H1 (cell line): ENCODE data around the gene KLHL24. TPM values are rescaled to one million over a fixed set of nuclear protein-coding genes. Genes with fewer than 3 reads are reported as not detected.

Experiments
- CTCF ChIA-PET: fragments of 300-600 bp; sonication (Branson Sonifier 250); formaldehyde crosslinking; loops from one replicate; lab custom pipeline; 2021; ENCODE audit not compliant: partially characterized antibody; lab: Charles Lee
- POLR2A ChIA-PET: fragments of 300-600 bp; sonication (Branson Sonifier 250); formaldehyde crosslinking; loops from one replicate; lab custom pipeline; 2021; ENCODE audit warnings: inconsistent platforms; ENCODE audit not compliant: partially characterized antibody; lab: Charles Lee
- DNase-seq, 2 experiments: peaks; one replicate each; pipeline versions ENCODE4 v3.0.0 to v3.0.0-alpha.2; 2010 to 2022; ENCODE audit warnings: low spot score in 2 of 2, low read depth in 1 of 2, mixed read lengths in 1 of 2
- FAIRE-seq: peaks from 2 replicates; lab custom pipeline; 2011; peaks lifted over from hg19 to GRCh38; lab: Jason Lieb, UNC
- H2AFZ ChIP-seq: 2 replicates; pipeline ENCODE4 v1.8.1; 2012; ENCODE audit warnings: low read length, inconsistent platforms
- H2AK5ac ChIP-seq: 2 replicates; pipeline ENCODE4 v1.6.1; 2013; ENCODE audit warnings: low read depth, low read length
- H2BK120ac ChIP-seq: replicated peaks from 2 replicates; pipeline ENCODE3; 2013; ENCODE audit warnings: low read depth, low read length, inconsistent platforms
- H2BK12ac ChIP-seq: 2 replicates; pipeline ENCODE4 v1.6.1; 2013; ENCODE audit warnings: low read depth, low read length
- H2BK15ac ChIP-seq: 2 replicates; pipeline ENCODE4 v1.6.1; 2013; ENCODE audit warnings: low read length
- H2BK20ac ChIP-seq: 2 replicates; pipeline ENCODE4 v1.6.1; 2013; ENCODE audit warnings: low read length
- H2BK5ac ChIP-seq: 2 replicates; pipeline ENCODE4 v1.6.1; 2013; ENCODE audit warnings: low read depth, low read length
- H3K14ac ChIP-seq: 2 replicates; pipeline ENCODE4 v1.6.1; 2013; ENCODE audit warnings: inconsistent platforms; ENCODE audit not compliant: insufficient read length
- H3K18ac ChIP-seq: 2 replicates; pipeline ENCODE4 v1.6.1; 2013; ENCODE audit warnings: low read length; ENCODE audit errors: extremely low read depth
- H3K23ac ChIP-seq: 2 replicates; pipeline ENCODE4 v1.6.1; 2013; ENCODE audit warnings: inconsistent platforms; ENCODE audit not compliant: insufficient read length
- H3K23me2 ChIP-seq: 2 replicates; pipeline ENCODE4 v1.6.1; 2013; ENCODE audit warnings: low read depth, low read length
- H3K27ac ChIP-seq: 2 replicates; pipeline ENCODE4 v1.6.1; 2011; ENCODE audit warnings: low read depth, low read length, inconsistent platforms
- H3K27me3 ChIP-seq, 4 experiments: replicated peaks in 1 of 4; 1 replicate in 1 of 4; 2 replicates in 3 of 4; pipeline versions ENCODE4 v1.6.1 to v1.8.1; 2011 to 2013; ENCODE audit warnings: low read length in 3 of 4, mild to moderate bottlenecking in 3 of 4, inconsistent platforms in 2 of 4, mixed read lengths in 2 of 4, moderate library complexity in 1 of 4; ENCODE audit not compliant: control insufficient read depth in 3 of 4, insufficient read depth in 3 of 4; ENCODE audit errors: extremely low read depth in 1 of 4
- H3K36me3 ChIP-seq, 4 experiments: 2 replicates each; pipeline versions ENCODE4 v1.6.1 to v1.8.1; 2011 to 2013; ENCODE audit warnings: mild to moderate bottlenecking in 4 of 4, low read length in 3 of 4, moderate library complexity in 2 of 4, control low read depth in 1 of 4, inconsistent platforms in 1 of 4; ENCODE audit not compliant: insufficient read depth in 4 of 4, control insufficient read depth in 2 of 4
- H3K4ac ChIP-seq: replicated peaks from 2 replicates; pipeline ENCODE3; 2013; ENCODE audit warnings: low read length, low read depth, mixed read lengths, inconsistent platforms; ENCODE audit not compliant: insufficient read length
- H3K4me1 ChIP-seq, 4 experiments: replicated peaks in 1 of 4; 1 replicate in 1 of 4; 2 replicates in 3 of 4; pipeline versions ENCODE4 v1.6.1 to v1.8.1; 2011 to 2013; ENCODE audit warnings: low read length in 3 of 4, inconsistent platforms in 2 of 4, mixed read lengths in 1 of 4; ENCODE audit not compliant: insufficient read depth in 4 of 4, control insufficient read depth in 3 of 4
- H3K4me2 ChIP-seq, 2 experiments: 2 replicates each; pipeline versions ENCODE4 v1.6.1 to v1.8.1; 2011 to 2013; ENCODE audit warnings: low read depth in 2 of 2, low read length in 2 of 2, control low read depth in 1 of 2, inconsistent platforms in 1 of 2, mild to moderate bottlenecking in 1 of 2; ENCODE audit not compliant: insufficient read depth in 1 of 2
- H3K4me3 ChIP-seq, 4 experiments: fragments of 200-600, 300-600 bp in 1 of 4; sonication (generic), shearing (Covaris generic), sonication (Bioruptor Twin) in 1 of 4; 2 replicates each; pipeline versions ENCODE4 v1.5.1 to v1.8.1; 2011 to 2016; ENCODE audit warnings: low read length in 4 of 4, low read depth in 3 of 4, control low read depth in 2 of 4, inconsistent platforms in 2 of 4, mild to moderate bottlenecking in 2 of 4, mixed read lengths in 1 of 4, moderate library complexity in 1 of 4; ENCODE audit not compliant: insufficient read depth in 2 of 4; ENCODE audit errors: extremely low read depth in 1 of 4
- H3K56ac ChIP-seq: replicated peaks from 2 replicates; pipeline ENCODE3; 2013; ENCODE audit warnings: low read depth, mild to moderate bottlenecking, mixed read lengths, low read length, inconsistent platforms; ENCODE audit not compliant: insufficient read length
- H3K79me1 ChIP-seq: 2 replicates; pipeline ENCODE4 v1.6.1; 2013; ENCODE audit warnings: low read depth, low read length, control low read depth
- H3K79me2 ChIP-seq, 2 experiments: 2 replicates each; pipeline versions ENCODE4 v1.6.1 to v1.8.1; 2012 to 2013; ENCODE audit warnings: low read length in 2 of 2, mild to moderate bottlenecking in 2 of 2, inconsistent platforms in 1 of 2; ENCODE audit not compliant: insufficient read depth in 2 of 2, control insufficient read depth in 1 of 2
- H3K9ac ChIP-seq, 4 experiments: replicated peaks in 1 of 4; 1 replicate in 1 of 4; 2 replicates in 3 of 4; pipeline versions ENCODE4 v1.6.1 to v1.8.1; 2011 to 2013; ENCODE audit warnings: low read depth in 3 of 4, low read length in 3 of 4, control low read depth in 2 of 4, mild to moderate bottlenecking in 2 of 4, moderate library complexity in 2 of 4, inconsistent platforms in 1 of 4; ENCODE audit errors: extremely low read depth in 1 of 4
- H3K9me3 ChIP-seq, 2 experiments: 2 replicates each; pipeline versions ENCODE4 v1.6.1 to v1.8.1; 2012 to 2013; ENCODE audit warnings: mild to moderate bottlenecking in 2 of 2, moderate library complexity in 2 of 2, control low read depth in 1 of 2, inconsistent platforms in 1 of 2, low read depth in 1 of 2, low read length in 1 of 2, mixed read lengths in 1 of 2; ENCODE audit not compliant: insufficient read depth in 2 of 2
- H4K20me1 ChIP-seq, 2 experiments: replicated peaks in 1 of 2; 2 replicates each; pipeline versions ENCODE3 to v1.8.1; 2011 to 2013; ENCODE audit warnings: inconsistent platforms in 2 of 2, low read length in 2 of 2, mild to moderate bottlenecking in 1 of 2; ENCODE audit not compliant: insufficient read depth in 2 of 2, control insufficient read depth in 1 of 2
- H4K5ac ChIP-seq: 2 replicates; pipeline ENCODE4 v1.6.1; 2013; ENCODE audit warnings: low read length, low read depth, mixed read lengths, inconsistent platforms; ENCODE audit not compliant: insufficient read length
- H4K8ac ChIP-seq: 2 replicates; pipeline ENCODE4 v1.8.0; 2013; ENCODE audit warnings: mild to moderate bottlenecking, moderate library complexity, low read length, inconsistent platforms; ENCODE audit not compliant: insufficient read depth; ENCODE audit errors: extremely low read depth
- H4K91ac ChIP-seq: replicated peaks from 2 replicates; pipeline ENCODE3; 2013; ENCODE audit warnings: low read length, mixed read lengths, inconsistent platforms; ENCODE audit not compliant: insufficient read length
- ASH2L ChIP-seq: fragments of 200-600, 300-600 bp; sonication (generic); IDR thresholded peaks from one replicate; pipeline ENCODE4 v1.7.1; 2017; ENCODE audit warnings: low read length
- EGR1 ChIP-seq: IDR thresholded peaks from 2 replicates; pipeline ENCODE4 v1.6.1; 2011; ENCODE audit warnings: low read depth, low read length, borderline replicate concordance
- FOSL1 ChIP-seq: IDR thresholded peaks from 2 replicates; pipeline ENCODE4 v1.6.1; 2011; ENCODE audit warnings: mild to moderate bottlenecking, low read depth, low read length, moderate library complexity; ENCODE audit not compliant: insufficient read depth
- HDAC6 ChIP-seq: IDR thresholded peaks from one replicate; pipeline ENCODE4 v1.7.1; 2012; ENCODE audit warnings: low read depth, mild to moderate bottlenecking, inconsistent platforms, low read length, moderate library complexity
- KDM5A ChIP-seq: fragments of 200-600 bp; IDR thresholded peaks from 2 replicates; pipeline ENCODE4 v1.7.1; 2012; ENCODE audit warnings: mild to moderate bottlenecking, low read length, inconsistent platforms, mixed read lengths
- RXRA ChIP-seq: IDR thresholded peaks from 2 replicates; pipeline ENCODE4 v1.6.1; 2011; ENCODE audit warnings: low read depth, mild to moderate bottlenecking, low read length, moderate library complexity; ENCODE audit not compliant: insufficient read depth
- SAP30 ChIP-seq: fragments of 300-600 bp; sonication (generic); IDR thresholded peaks from 2 replicates; pipeline ENCODE4 v1.7.1; 2012; ENCODE audit warnings: low read length, moderate library complexity, mild to moderate bottlenecking, inconsistent platforms; ENCODE audit not compliant: insufficient read depth, insufficient replicate concordance
- SP1 ChIP-seq: IDR thresholded peaks from 2 replicates; pipeline ENCODE4 v1.6.1; 2011; ENCODE audit warnings: low read depth, low read length
- WGBS, 2 experiments: shearing (Covaris generic) in 1 of 2; methylation state at CpG; one replicate each; pipeline versions ENCODE4 v1.1.6 to v1.1.7; 2013 to 2015; ENCODE audit warnings: low lambda C conversion rate in 2 of 2, mixed read lengths in 2 of 2, inconsistent platforms in 1 of 2, low coverage in 1 of 2, missing lambda C conversion rate in 1 of 2; ENCODE audit not compliant: insufficient replicate concordance in 2 of 2, insufficient coverage in 1 of 2, insufficient read length in 1 of 2; ENCODE audit errors: extremely low coverage in 1 of 2, missing lambda C conversion rate in 1 of 2; 5-methylcytosine and 5-hydroxymethylcytosine counted together
- polyA plus RNA-seq, 7 experiments: library from polyadenylated mRNA; depleted of rRNA in 3 of 7; stranded (reverse) in 5 of 7; unstranded in 2 of 7; fragments of >200 nt in 5 of 7; fragments of 200-250 nt in 2 of 7; gene quantifications; 1 replicate in 5 of 7; 2 replicates in 1 of 7; 4 replicates in 1 of 7; pipeline versions ENCODE4 v1.2.1 to v1.2.3, GENCODE V29; 2011 to 2013; ENCODE audit warnings: missing spikeins in 2 of 7, mixed read lengths in 2 of 7
- total RNA-seq: library from RNA; stranded (reverse); fragmentation: NEBNext Ultra II Directional; extraction: Animal tissue kit (Norgen Biotek cat#: 25700); gene quantifications from 2 replicates; pipeline ENCODE4 v1.2.1, GENCODE V29; 2021

Gene KLHL24
- total and polyA plus RNA-seq, 2 of the 8 experiments (the other 6 are each of a cell fraction or from before 2014, with no cell fraction given): 12.5 to 36.2 TPM

- Histone ChIP-seq H3K56ac (no peak overlapping the region), H3K79me2 (no peaks in the 10 kb centered on the region), H4K5ac (no peak overlapping the region), H3K79me1 (no peaks in the 10 kb centered on the region), H3K27me3 (no peaks in the 10 kb centered on the region; a peak in 1 of 7 replicates), H2BK15ac (no peak overlapping the region), H2BK12ac (no peak overlapping the region), H3K9me3 (no peaks in the 10 kb centered on the region), H3K4ac (no peak overlapping the region), H2AFZ (no peak overlapping the region), H4K20me1 (no peaks in the 10 kb centered on the region), H4K8ac (no peak overlapping the region), H3K36me3 (no peaks in the 10 kb centered on the region), H3K27ac (no peak overlapping the region), H3K18ac (no peak overlapping the region), H2AK5ac (no peak overlapping the region), H3K9ac (no peak overlapping the region), H3K23ac (no peak overlapping the region), H2BK20ac (no peak overlapping the region), H2BK5ac (no peak overlapping the region), H4K91ac (no peak overlapping the region), H3K4me2 (no peak overlapping the region), H3K4me3 (no peak overlapping the region), H3K4me1 (peaks cover 0 to 10% (median 5%) of the 10 kb centered on the region in 4 experiments; a peak in 4 of 7 replicates), H2BK120ac (no peak overlapping the region), H3K23me2 (no peaks in the 10 kb centered on the region), H3K14ac (no peak overlapping the region)
- CTCF ChIA-PET: interaction anchor here (1.6 to 3.2 kb wide), 2 partner anchors 9 to 115 kb away, joined by 3 to 17 read pairs; no protein-coding TSS in a partner anchor
- WGBS, 2 experiments: 94% methylated on average over 6 of the region's 6 CpGs; no CpG with 5 or more reads in 1 of the 2 experiments
- DNase-seq (no peak), FAIRE-seq (no peak)
- POLR2A ChIA-PET: no interaction called here
- TF ChIP-seq ASH2L (no peak), FOSL1 (no peak), SP1 (no peak), SAP30 (no peak), EGR1 (no peak), RXRA (no peak), HDAC6 (no peak), KDM5A (no peak)
Measured at GRCh38 chr3:183590442-183590841, 45.0 kb upstream of the KLHL24 start.
